NCI-H1436 (cell line): ENCODE data around the gene LRCH1.
"Not testable (repeated sequence)": the region's sequence is repeated elsewhere in the genome, so short reads cannot be mapped to it uniquely, and the experiment has no call there.

Source experiments
- DNase-seq: peaks from one replicate; lab custom pipeline; 2025; lab: John Stamatoyannopoulos, UW

The LRCH1 gene, protein sequence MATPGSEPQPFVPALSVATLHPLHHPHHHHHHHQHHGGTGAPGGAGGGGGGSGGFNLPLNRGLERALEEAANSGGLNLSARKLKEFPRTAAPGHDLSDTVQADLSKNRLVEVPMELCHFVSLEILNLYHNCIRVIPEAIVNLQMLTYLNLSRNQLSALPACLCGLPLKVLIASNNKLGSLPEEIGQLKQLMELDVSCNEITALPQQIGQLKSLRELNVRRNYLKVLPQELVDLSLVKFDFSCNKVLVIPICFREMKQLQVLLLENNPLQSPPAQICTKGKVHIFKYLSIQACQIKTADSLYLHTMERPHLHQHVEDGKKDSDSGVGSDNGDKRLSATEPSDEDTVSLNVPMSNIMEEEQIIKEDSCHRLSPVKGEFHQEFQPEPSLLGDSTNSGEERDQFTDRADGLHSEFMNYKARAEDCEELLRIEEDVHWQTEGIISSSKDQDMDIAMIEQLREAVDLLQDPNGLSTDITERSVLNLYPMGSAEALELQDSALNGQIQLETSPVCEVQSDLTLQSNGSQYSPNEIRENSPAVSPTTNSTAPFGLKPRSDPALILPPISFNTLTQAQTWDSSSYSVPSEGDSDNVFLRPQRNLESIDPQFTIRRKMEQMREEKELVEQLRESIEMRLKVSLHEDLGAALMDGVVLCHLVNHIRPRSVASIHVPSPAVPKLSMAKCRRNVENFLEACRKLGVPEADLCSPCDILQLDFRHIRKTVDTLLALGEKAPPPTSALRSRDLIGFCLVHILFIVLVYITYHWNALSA

DNA sequence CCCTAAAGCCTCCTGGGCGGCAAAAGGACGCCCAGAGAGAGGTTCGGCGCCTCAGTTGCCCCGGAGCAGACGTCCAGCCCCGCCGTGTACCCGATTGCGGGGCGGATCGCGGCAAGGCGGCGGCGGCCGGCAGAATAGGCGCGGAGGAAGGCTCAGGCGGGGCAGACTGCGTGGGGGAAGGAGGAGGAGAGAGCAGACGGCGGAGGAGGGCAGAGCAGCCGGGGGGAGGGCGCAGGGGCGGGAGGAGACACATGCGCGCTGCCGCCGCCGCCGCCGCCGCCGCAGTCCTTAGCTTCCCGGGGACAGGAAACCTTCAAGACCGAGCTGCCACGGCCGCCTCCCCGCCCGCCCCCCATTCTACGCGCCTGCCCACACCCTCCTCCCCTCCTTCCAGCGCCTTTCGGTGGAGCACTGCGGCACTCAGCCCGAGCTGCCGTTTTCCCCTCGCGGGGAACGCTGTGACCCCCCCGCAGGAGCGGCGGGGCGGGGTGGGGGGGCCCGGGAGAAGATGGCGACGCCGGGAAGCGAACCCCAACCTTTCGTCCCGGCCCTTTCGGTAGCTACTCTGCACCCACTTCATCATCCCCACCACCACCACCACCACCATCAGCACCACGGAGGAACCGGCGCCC is at the start of gene LRCH1:
TSS of gene LRCH1 (plus strand) at position 282 of the 632 bp plus-strand sequence. CDS start at position 509, 227 bp downstream.
- DNase-seq = peak; percentile 46

DNA sequence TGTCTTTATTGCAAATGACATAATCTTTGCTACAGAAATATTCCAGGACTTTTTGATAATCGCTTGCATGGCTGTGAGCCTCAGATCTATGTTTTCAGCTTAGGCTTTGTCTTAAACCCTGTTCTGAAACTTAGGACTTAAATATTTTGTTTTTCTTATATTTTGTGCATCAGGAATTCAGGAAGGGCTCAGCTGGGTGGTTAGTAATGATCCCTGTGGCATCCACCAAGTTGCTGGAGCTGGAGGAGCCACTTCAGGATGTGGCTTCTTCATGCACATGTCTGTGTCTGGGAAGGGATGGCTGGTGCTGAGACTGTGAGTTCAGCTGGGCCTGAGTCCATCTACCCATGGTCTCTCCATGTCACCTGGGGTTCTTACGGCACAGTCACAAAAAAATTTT is 48.9 kb upstream of the LRCH1 start:
- no peak for DNase-seq

DNA sequence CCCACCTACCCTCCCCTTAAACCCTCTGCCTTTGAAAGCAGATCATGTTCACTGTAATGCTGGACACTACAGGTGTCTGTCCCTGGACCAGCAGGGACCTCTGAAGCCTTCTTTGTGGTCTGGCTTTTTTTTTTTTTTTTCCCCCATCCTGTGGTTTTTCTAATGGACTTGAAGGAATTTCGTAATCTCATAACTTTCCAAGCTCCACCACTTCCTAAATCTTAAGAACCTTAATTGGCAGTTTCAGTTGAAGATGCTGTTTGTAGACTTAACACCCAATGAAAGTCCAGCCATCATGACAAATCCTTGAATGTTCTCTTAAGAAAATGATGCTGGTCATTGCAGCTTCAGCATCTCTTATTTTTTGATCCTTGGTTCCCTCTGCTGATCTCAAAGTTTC is 45.0 kb upstream of the LRCH1 start:
- no peak for DNase-seq

DNA sequence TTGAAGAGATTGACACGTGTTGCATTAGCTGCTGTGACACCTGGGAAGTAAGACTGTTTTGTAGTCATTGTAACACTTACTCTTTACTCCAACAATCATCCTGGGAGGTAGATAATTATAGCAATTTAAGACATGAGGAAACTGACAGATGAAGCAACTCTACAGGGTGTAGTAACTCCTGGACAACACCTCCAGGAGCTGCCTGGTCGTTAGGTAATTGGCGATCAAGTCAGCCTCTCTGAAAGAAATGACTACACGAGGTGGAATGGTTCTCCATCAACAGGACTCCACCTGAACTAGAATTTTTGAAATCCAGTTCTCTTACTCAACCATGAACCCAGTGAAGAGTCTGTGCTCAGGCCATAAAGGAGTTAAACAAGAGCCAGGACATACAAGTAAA is 43.0 kb upstream of the LRCH1 start:
- DNase-seq = no peak

DNA sequence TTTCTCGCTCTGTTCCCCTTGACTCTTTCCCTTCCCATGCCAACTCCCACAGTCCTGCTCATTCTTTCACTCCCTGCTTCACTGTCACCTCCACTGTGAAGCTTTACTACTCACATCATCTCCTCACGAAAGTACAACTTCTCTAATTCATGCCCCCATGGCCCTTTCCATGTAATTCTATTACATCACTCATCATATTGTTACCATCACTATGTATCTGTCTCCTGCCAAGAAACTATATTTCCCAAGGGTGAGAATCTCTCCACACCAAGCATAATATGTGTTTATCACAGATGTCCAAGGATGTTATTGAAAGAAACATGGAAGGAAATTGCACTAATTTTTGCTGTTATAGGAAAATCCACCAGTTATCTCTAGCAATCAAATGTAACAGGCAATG is 37.2 kb upstream of the LRCH1 start:
- DNase-seq = no peak

DNA sequence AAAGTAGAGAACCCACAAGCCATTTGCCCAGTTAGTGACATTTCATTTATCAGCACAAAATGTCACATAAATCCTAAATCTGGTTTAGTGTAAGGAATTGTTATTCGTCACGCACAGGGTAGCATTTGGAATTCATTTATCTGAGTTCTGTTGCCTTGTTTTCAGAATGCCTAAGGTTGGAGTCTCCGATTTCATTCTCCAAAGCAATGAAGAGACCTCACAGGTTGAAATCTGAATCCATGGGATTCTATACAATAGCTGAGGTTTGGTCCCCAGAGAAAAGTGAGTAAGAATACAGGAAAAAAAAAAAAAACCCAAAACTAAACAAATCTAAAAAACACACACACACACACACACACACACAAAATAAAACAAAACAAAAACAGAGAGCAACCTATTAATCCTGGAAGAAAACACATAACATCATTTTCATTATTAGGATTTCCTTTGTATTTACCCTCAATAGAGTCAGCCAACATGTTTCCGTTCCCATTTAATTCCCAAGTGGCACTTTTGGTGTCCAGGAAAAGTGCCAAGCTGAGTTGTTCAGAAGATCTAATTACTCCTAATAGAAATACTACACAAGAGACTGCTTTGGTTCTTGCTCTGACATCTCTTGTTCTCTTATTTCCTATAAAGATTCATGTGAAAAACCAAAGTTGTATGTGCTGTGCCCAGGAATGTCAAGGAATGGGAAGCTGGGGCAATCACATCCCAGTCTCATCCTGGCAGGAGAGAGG is 36.2 kb upstream of the LRCH1 start:
- DNase-seq = no peak

DNA sequence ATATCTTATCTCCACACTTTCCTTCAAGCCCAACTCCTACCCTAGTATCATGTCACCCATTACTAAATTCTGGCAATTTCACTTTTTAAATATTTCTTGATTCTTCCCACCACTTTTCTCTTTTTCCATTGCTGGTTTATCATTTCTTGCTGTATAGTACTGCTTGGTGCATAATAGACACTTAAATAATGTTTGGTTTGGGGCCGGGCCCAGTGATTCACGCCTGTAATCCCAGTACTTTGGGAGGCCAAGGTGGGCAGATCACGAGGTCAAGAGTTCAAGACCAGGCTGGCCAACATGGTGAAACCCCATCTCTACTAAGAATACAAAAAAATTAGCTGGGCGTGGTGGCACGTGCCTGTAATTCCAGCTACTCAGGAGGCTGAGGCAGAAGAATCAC is 35.2 kb upstream of the LRCH1 start:
- not testable (repeated sequence) for DNase-seq

DNA sequence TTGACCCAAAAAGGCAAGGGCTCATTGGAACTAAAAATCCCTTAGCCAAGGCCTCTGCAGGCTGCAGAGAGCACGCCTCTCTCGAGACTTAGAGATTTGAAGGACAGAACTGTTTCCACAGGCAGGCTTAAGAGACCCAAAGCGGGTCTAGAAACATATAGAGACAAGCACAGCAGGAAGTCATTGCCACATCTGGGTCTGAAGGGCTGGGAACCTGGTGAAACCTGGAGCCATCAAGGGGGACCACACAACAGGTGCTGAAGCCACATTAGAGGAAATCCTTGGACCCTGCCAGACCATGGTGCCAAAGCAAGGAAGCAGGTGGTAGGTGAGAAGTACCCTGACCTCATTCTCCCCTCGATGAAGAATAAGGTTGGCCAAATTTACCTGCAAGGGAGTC is 33.8 kb upstream of the LRCH1 start:
- DNase-seq = no peak

DNA sequence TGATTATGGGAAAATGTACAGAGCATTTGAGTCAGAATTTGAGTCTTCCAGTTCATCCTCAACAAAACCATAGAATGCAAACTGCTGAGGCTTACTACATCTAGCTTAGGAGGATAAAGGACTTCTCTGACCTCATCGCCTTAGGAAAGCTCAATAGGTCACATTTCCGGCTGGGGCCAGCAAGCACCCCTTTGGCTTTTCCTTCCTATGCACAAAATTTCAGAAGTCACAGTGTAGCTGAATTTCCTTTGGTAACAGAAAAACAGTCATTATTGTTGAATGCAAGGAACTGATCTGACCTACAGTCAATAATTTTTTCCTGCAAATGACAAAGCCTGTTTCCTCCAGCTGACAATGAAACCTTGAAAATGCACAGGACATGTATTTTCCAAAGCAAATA is 32.8 kb upstream of the LRCH1 start:
- DNase-seq = no peak

DNA sequence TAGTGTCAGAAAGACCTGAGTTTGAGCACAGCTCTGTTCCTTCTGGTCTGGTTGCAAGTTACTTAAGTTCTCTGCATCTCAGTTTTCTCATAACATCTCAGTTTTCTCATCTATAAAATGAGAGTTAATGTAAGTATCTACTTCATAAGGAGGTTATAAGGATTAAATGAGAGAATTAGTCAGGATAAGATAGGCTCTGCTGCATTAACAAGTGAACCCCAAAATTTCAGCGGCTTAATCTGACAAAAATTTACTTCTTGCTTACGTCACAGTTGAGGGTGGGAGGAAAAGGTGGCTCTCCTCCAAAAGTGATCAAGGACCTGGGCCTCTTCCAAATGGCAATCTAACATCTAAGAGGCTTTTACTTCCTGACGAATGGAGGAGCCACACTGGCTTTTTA is 31.5 kb upstream of the LRCH1 start:
- DNase-seq = no peak

DNA sequence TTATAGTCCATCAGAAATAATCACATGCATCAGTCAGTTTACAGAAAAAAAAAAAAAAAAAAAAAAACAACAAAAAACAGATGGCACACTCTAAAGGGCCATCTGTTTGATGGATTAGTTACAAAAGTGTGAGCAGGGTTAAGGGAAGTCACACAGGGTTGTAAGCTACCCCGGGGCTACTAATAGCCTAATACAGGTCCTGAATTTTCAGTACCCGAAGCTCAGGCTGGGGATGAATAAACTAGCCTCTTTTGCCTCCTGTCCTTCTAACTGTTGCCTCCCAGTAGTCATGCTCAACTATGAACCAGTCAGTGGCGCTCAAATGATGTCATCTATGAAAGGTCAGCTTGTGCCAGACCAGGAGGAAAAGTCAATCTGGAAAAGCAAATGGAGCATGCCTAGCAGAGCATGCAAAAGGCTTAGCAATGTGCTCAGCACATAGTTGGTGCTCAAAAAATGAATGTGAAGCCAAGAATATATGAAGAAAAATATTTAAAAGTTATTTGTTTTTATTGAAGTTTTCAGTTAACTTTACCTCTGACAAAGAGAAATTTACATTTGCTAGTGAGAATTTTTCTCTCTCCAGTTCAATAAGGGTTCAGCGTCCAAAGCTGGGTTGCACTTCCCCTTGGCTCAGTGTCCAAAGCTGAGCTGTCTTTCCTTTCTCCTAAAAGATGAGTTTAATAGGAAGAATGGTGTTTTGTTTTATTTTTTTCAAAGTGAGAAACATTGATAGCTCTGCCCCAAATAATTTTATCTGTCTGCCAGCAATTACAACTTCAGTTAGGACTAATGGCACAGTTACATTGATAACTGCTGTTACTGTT is 30.8 kb upstream of the LRCH1 start:
- no peak for DNase-seq

DNA sequence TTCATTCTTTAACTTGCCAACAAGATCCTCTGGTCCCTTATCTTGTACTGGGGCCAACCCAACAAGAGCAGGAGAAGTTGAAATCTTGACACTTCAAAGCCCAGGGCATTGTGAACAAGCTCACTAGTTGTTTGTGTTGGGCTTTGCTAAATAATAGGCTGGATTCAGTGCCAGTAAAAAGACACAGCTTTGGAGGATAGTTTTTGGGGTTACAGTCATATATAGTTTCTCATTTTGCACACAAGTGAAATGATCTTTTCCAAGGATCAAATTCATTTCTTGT is 30.3 kb upstream of the LRCH1 start:
- no peak for DNase-seq

DNA sequence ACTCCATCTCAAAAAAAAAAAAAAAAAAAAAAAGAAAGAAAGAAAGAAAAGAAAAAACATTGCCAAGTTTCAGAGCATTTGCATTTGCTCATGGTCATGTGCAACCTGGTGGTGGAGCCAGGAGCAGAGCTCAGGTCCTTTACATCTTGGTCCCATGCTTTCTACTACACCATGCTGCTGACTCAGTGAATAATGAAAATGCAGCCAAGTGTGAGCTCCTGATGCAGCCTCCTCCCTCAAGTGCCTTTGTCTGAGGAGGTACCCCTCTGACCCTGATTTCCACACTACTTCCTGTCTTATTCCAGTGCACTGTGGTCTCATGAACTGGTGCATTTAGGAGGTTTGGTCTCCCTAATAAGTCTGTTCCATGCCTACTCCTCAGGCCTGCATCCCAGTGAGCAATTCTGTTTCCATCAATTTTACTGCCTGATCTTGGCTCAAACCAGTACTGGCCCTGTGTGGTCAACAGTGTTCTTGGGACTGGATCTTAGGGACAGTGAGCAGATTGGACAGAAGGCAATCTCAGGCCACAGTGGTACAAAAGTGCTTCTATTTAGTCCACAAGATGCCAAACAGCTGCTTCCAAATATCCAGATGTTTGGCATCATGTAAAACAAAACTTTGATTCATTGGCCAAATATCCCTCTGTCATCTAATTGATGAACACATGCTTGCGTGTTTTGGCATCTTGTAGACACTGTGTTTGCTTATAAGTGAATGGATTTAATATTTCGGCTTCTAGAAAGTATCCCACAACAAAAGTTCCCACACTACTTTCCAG is 28.8 kb upstream of the LRCH1 start:
- DNase-seq = no peak

DNA sequence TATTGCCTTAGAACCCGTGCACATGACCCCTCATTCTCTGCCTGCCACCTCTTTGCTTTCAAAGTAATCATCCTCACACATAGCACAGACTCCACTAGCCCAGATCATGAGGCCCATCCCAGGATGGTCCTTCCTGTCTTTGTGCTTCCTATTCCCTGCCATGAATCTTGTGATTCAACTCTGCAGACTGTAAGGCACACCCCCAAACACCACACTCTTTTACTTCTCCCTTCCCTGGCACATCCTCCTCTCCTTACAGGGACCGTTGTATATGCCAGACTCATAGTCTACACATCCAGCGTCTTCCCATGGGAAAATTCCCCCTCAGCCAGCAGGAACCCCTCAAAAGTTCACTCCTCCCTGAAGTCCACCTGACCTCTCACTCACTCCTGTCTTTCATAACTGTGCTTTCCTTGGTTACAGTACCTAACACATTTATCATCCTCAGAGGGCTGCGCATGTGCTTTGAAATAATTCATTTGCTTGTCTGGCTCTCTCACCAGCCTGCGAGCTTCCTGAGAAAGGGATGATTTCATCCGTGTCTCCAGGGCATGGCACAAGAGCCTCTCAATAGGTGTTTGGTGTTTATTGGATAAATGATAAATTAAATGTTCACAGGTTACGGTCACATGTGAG is 26.8 kb upstream of the LRCH1 start:
- no peak for DNase-seq

DNA sequence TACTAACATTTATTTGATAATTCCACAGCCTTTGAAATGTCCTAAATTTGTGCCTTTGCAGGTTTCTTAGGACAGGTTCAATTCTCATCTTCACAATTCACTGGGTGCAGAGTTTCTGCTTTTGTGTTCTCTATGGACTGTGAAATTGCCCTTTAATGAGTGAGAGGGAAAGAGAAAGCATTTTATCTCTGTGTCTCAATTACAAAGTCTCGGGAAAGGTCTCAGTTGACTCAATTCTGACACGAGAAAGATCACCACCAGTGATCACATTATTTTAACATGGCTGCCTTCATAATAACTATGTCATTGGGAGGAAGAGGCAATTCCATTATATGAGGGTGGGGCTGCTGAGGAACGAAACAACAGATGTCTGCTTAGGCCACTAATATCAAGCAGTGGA is 26.2 kb upstream of the LRCH1 start:
- no peak for DNase-seq

DNA sequence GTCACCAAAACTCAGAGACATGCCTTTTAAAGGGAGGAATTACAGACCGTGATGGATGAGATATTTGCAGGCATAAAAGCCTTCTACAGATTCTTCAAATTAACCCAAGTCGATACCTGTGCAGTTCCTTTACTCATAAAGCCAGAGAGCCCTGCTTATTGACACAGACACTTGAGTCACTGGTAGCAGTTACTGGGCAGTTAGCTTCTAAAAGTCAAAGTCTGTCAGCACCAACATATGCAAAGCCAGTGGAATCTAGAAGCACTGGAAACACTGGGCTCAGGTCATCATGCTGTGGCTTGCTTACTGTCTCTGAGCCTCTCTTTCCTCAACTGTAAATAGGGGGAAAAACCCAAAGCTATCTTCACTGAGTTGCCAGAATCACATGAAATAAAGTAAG is 25.7 kb upstream of the LRCH1 start:
- DNase-seq = no peak

DNA sequence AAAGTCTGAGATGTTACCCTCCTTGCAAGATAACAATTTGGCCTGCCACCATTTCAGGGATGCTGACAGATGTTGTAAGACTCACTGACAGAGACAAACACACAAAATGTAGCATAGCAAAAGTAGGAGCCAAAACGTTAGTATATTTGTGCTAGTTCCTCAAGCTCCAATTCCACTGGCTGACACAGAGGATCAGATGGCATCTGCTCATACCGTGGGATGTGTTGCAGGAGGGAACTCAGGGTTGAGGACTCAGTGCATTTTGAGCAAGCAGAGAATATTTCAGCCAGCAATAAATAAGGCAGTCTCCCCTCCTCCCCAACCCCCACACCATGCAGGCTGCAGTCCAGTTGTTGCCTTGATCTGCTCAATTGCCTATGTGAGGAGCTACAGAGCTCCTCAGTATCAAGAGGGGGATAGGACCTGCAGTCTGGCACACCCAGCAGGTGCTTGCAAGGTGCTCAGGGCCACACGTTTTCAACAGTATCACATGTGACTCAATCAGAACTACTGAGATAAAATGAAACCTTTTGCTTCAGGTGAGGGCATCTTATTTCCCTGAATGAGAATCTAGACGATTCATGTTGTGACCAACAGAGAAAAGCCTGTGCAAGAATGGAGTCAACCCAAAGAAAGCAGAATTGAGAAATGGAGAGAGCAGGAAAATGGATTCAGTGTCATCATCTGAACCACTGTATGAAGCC is 23.6 kb upstream of the LRCH1 start:
- no peak for DNase-seq

DNA sequence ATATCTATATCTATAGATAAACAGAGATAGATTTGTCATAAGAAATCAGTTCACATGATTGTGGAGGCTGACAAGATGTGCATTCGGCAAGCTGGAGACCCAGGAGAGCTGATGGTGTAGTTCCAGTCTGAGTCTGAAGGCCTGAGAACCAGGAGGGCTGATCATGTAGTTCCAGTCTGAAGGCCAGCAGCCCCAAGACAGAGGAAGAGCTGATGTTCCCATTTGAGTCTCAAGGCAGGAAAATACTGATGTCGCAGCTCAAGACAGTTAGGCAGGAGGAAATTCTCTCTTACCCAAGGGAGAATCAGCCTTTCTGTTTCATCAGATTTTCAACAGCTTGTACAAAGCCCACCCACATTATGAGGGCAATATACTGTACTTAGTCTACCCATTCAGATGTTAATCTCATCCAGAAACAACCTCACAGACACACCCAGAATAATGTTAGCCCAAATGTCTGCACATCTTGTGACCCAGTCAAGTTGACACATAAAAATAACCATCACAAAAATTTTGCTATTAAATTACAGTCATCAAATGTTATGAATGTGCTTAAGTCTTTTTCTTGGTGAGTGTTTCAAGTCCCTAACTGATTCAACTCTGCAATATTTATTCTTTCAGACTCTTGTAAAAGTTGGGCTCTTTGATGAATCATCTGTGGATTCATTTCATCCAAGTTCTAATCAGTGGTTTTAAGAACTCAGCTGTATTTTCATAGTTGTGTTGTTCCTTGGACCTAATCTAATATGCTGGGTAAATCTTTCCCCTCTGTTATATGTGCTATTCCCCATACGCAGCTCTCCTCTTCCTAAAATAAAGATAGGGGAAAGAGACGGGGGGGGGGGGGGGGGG is 22.7 kb upstream of the LRCH1 start:
- no peak for DNase-seq

DNA sequence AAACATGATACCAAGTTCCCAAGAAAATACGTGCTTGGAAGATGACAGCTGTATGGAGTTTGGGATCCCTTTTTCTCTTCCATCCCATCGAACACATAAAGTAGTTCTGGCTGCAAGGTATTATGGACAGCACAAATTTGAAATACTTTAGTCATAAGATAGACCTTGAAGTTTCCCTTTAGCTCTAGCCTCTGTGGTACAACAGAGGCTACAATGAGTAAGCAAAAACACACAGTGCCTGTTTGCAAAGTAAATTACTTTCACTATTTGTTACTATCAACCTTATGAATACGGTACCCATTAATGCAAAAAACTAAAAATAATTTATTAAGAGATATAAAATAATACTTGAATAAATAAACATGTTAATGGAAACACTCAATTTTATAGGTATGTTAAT is 21.0 kb upstream of the LRCH1 start:
- no peak for DNase-seq
